PFSK-1 (cell line): ENCODE results near the gene RNF157.

ENCODE experiments used
- FOXP2 ChIP-seq: optimal IDR thresholded peaks from 2 replicates; pipeline ENCODE3; 2011; ENCODE audit warnings: borderline replicate concordance, control low read depth, inconsistent platforms; ENCODE audit not compliant: insufficient read depth; ENCODE audit errors: extremely low read length, extremely low read depth
- POLR2AphosphoS5 ChIP-seq: IDR thresholded peaks from 2 replicates; pipeline ENCODE4 v1.6.1; 2012; ENCODE audit warnings: low read depth, mild to moderate bottlenecking, control low read depth, low read length, moderate library complexity
- SIN3A ChIP-seq: IDR thresholded peaks from 2 replicates; pipeline ENCODE4 v1.6.1; 2012; ENCODE audit warnings: mild to moderate bottlenecking, low read length, moderate library complexity, borderline replicate concordance; ENCODE audit not compliant: insufficient read depth
- TAF1 ChIP-seq: IDR thresholded peaks from 2 replicates; pipeline ENCODE4 v1.6.1; 2012; ENCODE audit warnings: low read length, control low read depth, borderline replicate concordance; ENCODE audit not compliant: insufficient read depth
- TF ChIP-seq, protein P1 (sequence below), 2 experiments: IDR thresholded peaks; 2 replicates each; pipeline versions ENCODE4 v1.6.1 to v1.8.0; 2011 to 2012; ENCODE audit warnings: low read depth in 2 of 2, low read length in 2 of 2, control low read depth in 1 of 2, inconsistent platforms in 1 of 2, mild to moderate bottlenecking in 1 of 2, moderate library complexity in 1 of 2; ENCODE audit not compliant: insufficient read depth in 1 of 2

Gene RNF157

GRCh38 chr17:76134911-76135809 is 105.1 kb downstream of the RNF157 start:
- TF ChIP-seq POLR2AphosphoS5, result no peak
- no peak for TF ChIP-seq SIN3A

- TF ChIP-seq POLR2AphosphoS5 (no peak), TAF1 (no peak), FOXP2 (no peak), SIN3A (no peak)
- TF ChIP-seq, protein P1, sequence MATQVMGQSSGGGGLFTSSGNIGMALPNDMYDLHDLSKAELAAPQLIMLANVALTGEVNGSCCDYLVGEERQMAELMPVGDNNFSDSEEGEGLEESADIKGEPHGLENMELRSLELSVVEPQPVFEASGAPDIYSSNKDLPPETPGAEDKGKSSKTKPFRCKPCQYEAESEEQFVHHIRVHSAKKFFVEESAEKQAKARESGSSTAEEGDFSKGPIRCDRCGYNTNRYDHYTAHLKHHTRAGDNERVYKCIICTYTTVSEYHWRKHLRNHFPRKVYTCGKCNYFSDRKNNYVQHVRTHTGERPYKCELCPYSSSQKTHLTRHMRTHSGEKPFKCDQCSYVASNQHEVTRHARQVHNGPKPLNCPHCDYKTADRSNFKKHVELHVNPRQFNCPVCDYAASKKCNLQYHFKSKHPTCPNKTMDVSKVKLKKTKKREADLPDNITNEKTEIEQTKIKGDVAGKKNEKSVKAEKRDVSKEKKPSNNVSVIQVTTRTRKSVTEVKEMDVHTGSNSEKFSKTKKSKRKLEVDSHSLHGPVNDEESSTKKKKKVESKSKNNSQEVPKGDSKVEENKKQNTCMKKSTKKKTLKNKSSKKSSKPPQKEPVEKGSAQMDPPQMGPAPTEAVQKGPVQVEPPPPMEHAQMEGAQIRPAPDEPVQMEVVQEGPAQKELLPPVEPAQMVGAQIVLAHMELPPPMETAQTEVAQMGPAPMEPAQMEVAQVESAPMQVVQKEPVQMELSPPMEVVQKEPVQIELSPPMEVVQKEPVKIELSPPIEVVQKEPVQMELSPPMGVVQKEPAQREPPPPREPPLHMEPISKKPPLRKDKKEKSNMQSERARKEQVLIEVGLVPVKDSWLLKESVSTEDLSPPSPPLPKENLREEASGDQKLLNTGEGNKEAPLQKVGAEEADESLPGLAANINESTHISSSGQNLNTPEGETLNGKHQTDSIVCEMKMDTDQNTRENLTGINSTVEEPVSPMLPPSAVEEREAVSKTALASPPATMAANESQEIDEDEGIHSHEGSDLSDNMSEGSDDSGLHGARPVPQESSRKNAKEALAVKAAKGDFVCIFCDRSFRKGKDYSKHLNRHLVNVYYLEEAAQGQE (IDR thresholded peaks at IDR 0.05; ENCODE audit: insufficient read depth in 1 of 2, low read depth in 2 of 2, low read length in 2 of 2), result no peak
Measured at GRCh38 chr17:76132574-76133338, 107.5 kb downstream of the RNF157 start.

GRCh38 chr17:76131692-76132573 is 108.4 kb downstream of the RNF157 start:
- no peak for TF ChIP-seq POLR2AphosphoS5
- no peak for TF ChIP-seq TAF1
- TF ChIP-seq, protein P1 (IDR thresholded peaks at IDR 0.05; ENCODE audit: insufficient read depth in 1 of 2, low read depth in 2 of 2, low read length in 2 of 2), result no peak
- no peak for TF ChIP-seq FOXP2
- no peak for TF ChIP-seq SIN3A

DNA sequence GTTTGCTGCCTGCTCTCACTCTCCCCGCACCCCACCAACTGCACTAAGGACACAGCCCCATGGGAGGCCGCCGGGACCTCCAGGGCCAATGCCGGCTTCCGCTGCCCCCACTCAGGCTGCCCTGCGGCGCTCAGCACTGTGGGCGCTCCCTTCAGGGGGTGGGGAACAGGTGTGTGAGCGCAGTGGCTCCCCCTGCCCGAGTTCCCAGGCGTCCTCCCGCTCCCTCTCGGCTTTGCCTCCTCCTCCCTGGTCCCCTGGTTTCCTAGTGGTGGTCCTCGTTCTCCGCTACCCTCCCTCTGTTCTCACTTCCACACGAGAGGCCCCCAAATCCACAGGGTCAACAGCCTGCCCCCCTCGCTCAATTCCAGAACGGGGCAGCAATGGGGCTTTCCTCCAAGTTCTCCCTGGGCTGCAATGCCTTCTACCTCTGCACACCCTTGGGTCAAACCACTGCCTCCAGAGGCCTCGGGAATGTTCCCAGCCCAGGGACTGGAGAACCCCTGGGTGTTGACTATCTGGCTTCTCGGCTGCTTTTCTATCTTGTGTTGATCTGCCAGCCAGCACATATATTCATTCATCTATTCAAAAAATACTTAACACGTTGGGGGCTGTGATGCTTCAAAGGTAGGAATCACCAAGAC is 109.1 kb downstream of the RNF157 start:
- TF ChIP-seq FOXP2, result no peak
- no peak for TF ChIP-seq POLR2AphosphoS5
- no peak for TF ChIP-seq TAF1
- TF ChIP-seq, protein P1 (IDR thresholded peaks at IDR 0.05; ENCODE audit: insufficient read depth in 1 of 2, low read depth in 2 of 2, low read length in 2 of 2), result no peak
- no peak for TF ChIP-seq SIN3A

DNA sequence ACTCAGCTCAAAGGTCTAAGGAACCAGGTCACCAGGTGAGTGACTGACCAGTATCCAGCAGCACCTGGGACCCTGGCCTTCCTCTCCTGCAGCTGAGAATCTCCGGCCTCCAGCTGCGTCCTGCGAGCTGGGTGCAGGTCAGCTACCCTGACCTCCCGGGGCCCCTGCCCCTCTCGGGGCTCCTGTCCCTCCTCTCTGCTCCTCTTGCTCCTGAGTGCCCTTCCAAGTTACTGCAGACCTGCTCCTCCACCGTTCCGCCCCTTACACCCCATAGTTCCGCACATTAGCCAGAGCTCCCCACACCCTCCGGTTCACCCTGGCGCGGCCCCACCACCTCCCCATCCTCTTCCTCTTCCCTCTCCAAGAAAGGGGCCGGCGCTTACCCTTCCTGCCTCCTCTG is 109.8 kb downstream of the RNF157 start:
- TF ChIP-seq POLR2AphosphoS5 (no peak), FOXP2 (no peak), SIN3A (no peak), TAF1 (no peak)
- TF ChIP-seq, protein P1 (IDR thresholded peaks at IDR 0.05; ENCODE audit: insufficient read depth in 1 of 2, low read depth in 2 of 2, low read length in 2 of 2), result no peak
